GM18519 (cell line): Measurements from ENCODE around the gene NUMA1.

ENCODE experiments used
- ATAC-seq: cut with Tn5 transposase; IDR thresholded peaks from one replicate; pipeline ENCODE4 v1.9.1; 2021; ENCODE audit warnings: mild to moderate bottlenecking, moderate library complexity; ENCODE audit not compliant: unreplicated experiment, low FRiP score

NUMA1 gene

DNA sequence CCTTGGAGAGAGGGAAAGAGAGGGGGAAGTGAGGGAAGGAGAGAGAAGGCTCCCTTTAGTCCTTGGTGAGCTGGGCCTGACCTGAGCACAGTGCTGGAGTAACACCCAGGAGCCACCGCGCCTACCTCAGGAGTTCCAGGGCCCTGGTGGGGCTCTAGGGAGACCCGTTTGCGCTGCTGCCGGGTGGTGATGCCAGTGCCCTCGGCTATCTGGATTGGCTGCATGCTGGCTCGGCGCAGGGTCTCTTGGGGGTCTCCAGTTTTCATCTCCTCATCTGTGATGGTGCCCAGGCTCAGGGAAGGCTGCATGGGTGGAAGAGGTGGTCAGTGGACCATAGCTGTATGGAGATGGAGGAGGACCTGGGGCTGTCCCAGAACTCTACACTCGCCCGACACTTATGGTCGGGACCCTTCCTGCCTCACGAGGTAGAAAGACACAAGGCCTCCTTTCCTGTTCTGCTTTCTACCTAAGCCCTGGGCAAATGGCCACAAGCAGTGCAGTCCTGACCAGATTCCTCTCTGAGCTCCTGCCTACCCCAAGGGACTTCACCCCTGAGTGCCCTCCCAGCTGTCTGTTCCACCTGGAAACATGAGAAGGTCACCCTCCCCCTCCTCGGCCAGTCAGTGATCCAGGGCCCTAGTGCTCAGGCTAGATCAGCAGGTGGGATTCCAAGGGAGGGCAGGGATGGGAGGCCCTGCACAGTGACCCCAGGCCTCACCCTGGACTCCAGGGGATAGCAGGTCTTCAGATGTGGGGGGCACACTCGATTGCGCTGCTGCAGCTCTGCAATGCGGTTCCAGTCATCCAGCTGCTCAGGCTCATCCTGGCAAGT, 75.6 kb downstream of the NUMA1 start:
- ATAC-seq, result no peak

DNA sequence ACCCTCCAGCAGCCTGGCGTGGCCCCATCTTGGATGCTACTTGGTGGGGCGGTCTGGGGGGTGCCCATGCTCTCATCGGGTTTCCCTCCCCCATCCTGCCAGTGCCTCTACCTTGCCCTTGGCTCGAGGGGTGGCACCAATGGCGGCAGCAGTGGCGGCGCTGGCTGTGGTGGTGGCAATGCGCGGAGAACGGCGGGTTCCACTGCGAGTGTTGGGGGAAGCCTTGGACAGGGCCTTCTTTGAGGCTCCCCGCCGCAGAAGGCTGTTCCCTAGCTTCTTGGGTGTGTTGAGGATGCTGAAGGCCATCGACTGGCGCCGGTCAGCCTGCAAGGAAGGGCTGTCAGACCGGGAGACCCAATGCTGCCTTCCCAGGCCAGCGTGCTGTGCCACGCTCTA, 76.6 kb downstream of the NUMA1 start:
- ATAC-seq, result no peak

- ATAC-seq, result no peak
Measured at GRCh38 chr11:72002841-72003775, 77.2 kb downstream of the NUMA1 start.

GRCh38 chr11:72001834-72002591, 78.3 kb downstream of the NUMA1 start:
- ATAC-seq, result no peak

- ATAC-seq, result no peak
Measured at GRCh38 chr11:72001285-72001684, 79.1 kb downstream of the NUMA1 start.

DNA sequence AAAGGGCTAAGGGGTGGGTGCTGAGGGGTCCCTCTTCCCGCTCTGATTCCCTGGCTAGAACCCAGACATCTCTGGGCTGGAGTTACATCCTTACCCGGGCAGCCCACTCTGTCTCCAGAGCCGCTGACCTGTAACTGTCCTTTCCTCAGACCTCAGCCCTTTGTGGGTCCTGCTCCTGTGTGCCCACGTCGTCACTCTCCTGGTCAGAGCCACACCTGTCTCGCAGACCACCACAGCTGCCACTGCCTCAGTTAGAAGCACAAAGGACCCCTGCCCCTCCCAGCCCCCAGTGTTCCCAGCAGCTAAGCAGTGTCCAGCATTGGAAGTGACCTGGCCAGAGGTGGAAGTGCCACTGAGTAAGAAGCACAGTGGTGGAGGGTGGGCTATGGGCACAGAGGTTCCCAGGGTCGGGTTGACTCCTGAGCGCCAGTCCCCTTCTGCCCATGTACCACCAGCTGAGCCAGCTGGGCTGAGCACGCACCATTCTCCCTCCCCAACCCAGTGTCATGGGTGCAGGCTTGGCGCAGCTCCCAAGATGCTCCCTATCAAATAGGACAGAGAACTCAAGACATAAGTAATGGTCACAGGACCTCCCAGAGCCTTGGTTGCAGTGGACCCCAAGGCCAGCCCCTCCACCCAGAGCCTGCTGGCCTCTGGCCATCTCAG, 80.0 kb downstream of the NUMA1 start:
- no peak for ATAC-seq

GRCh38 chr11:71999798-72000197, 80.5 kb downstream of the NUMA1 start:
- ATAC-seq, result no peak

GRCh38 chr11:71999362-71999761, 81.0 kb downstream of the NUMA1 start:
- no peak for ATAC-seq

GRCh38 chr11:71998649-71999310, 81.6 kb downstream of the NUMA1 start, which contains the start of gene IL18BP:
TSS of gene IL18BP (plus strand) at chr11:71998909. CDS start at chr11:71999985, 1,076 bp downstream.
- no peak for ATAC-seq

GRCh38 chr11:71998061-71998460, 82.3 kb downstream of the NUMA1 start:
- no peak for ATAC-seq

DNA sequence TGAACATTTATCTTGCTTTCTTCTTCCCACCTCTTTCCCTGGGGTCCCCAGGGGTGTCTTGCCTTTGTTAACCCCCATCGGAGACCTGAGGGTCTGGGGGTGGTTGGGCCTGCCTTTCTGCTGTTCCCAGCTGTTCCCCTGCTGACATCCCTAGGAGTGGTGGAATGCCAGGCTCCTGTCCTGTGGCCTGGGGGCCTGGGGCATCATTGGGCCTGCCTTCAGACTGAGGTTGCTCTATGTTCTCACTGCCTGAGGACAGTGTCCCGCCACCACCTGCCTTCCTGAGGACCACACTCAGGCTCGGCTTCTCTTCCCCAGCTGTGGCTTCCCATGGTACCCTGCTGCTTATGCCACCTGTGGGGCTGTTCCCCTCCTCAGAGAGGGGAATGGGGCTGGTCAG, 82.7 kb downstream of the NUMA1 start:
- ATAC-seq, result no peak

GRCh38 chr11:71996946-71997345, 83.4 kb downstream of the NUMA1 start:
- no peak for ATAC-seq

GRCh38 chr11:71996517-71996916, 83.8 kb downstream of the NUMA1 start:
- ATAC-seq, result no peak

DNA sequence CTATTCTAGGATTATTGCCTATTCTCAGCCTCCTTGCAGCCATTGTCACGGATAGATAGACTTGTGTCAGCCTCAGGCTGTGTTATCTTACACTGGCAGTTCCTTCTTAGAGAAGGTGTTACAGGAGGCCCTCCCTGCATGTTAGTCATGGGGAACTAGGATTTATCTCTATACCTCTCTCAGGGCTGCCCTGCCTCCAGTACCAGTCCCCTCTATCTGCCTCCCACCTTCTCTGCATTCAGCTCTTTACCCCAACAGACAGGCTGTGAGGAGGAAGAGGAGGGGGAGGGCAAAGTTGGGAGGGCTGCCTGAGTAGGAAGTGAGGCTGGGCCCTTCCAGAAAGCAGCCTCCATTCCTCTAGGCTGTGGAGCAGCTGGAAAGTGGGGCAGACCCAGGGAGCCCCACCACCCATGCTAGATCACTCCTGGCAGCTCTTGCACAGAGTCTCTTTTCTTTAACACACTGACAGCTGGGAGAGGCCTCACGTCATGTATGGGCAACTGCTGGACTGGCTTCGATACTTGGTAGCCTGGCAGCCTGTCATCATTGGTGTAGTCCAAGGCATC, 84.5 kb downstream of the NUMA1 start:
- ATAC-seq, result no peak

GRCh38 chr11:71994786-71995185, 85.6 kb downstream of the NUMA1 start:
- ATAC-seq, result no peak

- ATAC-seq, result no peak
Measured at GRCh38 chr11:71992136-71992730, 88.1 kb downstream of the NUMA1 start.

DNA sequence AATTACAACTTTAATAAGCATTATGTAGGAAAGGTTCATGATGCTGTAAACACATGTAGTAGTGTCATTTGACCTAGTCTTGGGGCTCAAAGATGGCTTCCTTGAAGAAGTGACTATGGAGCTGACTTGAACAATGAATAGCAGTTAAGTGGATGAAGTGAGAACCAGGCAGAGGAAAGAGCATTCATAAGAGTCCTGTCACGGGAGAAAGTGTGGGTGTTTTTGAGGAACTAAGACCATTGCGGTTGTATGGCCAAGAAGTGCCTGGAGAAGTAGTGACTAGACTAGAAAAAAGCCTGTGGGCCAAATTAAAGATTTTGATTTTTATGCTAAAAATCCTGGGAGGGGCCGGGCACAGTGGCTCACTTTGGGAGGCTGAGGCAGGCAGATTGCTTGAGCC, 88.8 kb downstream of the NUMA1 start:
- ATAC-seq, result peak; percentile 56

DNA sequence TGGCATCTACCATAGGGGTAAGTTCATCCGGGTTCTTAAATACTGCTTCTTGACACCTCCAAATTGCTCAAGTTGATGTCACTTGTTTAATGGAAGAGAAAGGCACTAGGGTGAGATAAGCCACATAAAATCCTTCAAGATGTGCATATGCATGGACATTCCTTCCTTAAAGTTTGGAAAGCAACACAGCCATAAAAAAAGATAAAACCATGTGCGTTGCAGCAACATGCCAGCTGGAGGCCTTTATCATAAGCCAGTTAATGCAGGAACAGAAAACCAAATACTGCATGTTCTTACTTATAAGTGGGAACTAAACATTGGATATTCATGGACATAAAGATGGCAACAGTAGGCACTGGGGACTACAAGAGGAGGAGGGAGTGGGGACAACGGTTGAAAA, 89.6 kb downstream of the NUMA1 start:
- ATAC-seq, result no peak

GRCh38 chr11:71988050-71988449, 92.3 kb downstream of the NUMA1 start:
- no peak for ATAC-seq
